HG02981 (cell line): ENCODE data around the gene CADM2.
"Not testable (repeated sequence)": the region's sequence is repeated elsewhere in the genome, so short reads cannot be mapped to it uniquely, and the experiment has no call there.

ENCODE experiments used
- ATAC-seq: cut with Tn5 transposase; IDR thresholded peaks from one replicate; pipeline ENCODE4 v1.9.1; 2021; ENCODE audit warnings: mild to moderate bottlenecking, moderate library complexity; ENCODE audit not compliant: unreplicated experiment

Gene CADM2

GRCh38 chr3:85074003-85074402 is 115.2 kb downstream of the CADM2 start:
- no peak for ATAC-seq

- no peak for ATAC-seq
Measured at GRCh38 chr3:85075663-85076062, 116.9 kb downstream of the CADM2 start.

GRCh38 chr3:85077018-85077417 is 118.2 kb downstream of the CADM2 start:
- ATAC-seq, result no peak

GRCh38 chr3:85081191-85081906 is 122.6 kb downstream of the CADM2 start:
- no peak for ATAC-seq

GRCh38 chr3:85090495-85090894 is 131.7 kb downstream of the CADM2 start:
- ATAC-seq, result no peak

- no peak for ATAC-seq
Measured at GRCh38 chr3:85100316-85100715, 141.5 kb downstream of the CADM2 start.

GRCh38 chr3:85102781-85103180 is 144.0 kb downstream of the CADM2 start:
- no peak for ATAC-seq

GRCh38 chr3:85110393-85110792 is 151.6 kb downstream of the CADM2 start:
- ATAC-seq, result no peak

GRCh38 chr3:85120879-85121278 is 162.1 kb downstream of the CADM2 start:
- ATAC-seq, result no peak

GRCh38 chr3:85132864-85133263 is 174.1 kb downstream of the CADM2 start:
- not testable (repeated sequence) for ATAC-seq

GRCh38 chr3:85133691-85134420 is 175.1 kb downstream of the CADM2 start:
- not testable (repeated sequence) for ATAC-seq

GRCh38 chr3:85142626-85143025 is 183.8 kb downstream of the CADM2 start:
- ATAC-seq, result no peak

- ATAC-seq, result no peak
Measured at GRCh38 chr3:85148036-85148435, 189.2 kb downstream of the CADM2 start.

GRCh38 chr3:85151555-85151954 is 192.8 kb downstream of the CADM2 start:
- ATAC-seq, result no peak

- not testable (repeated sequence) for ATAC-seq
Measured at GRCh38 chr3:85153279-85153678, 194.5 kb downstream of the CADM2 start.

- ATAC-seq, result no peak
Measured at GRCh38 chr3:85159376-85159775, 200.6 kb downstream of the CADM2 start.

- no peak for ATAC-seq
Measured at GRCh38 chr3:85161544-85161943, 202.8 kb downstream of the CADM2 start.

GRCh38 chr3:85162905-85163304 is 204.1 kb downstream of the CADM2 start:
- ATAC-seq, result no peak

- ATAC-seq, result no peak
Measured at GRCh38 chr3:85164436-85164835, 205.6 kb downstream of the CADM2 start.

- ATAC-seq, result no peak
Measured at GRCh38 chr3:85167576-85167975, 208.8 kb downstream of the CADM2 start.

GRCh38 chr3:85170646-85171045 is 211.9 kb downstream of the CADM2 start:
- no peak for ATAC-seq

GRCh38 chr3:85171976-85172375 is 213.2 kb downstream of the CADM2 start:
- ATAC-seq, result no peak
